Endothelial cell (in vitro differentiated cells): ENCODE data around the gene ATG7. TPM values are rescaled to one million over a fixed set of nuclear protein-coding genes. Genes with fewer than 3 reads are reported as not detected.

Experiments
- DNase-seq: peaks from one replicate; pipeline ENCODE4 v3.0.0; 2021; ENCODE audit warnings: low spot score
- H3K27ac Mint-ChIP-seq: one replicate; pipeline ENCODE4 v1.8.0; 2021; ENCODE audit warnings: mixed read lengths, inconsistent platforms; ENCODE audit not compliant: unreplicated experiment
- H3K27me3 Mint-ChIP-seq: one replicate; pipeline ENCODE4 v1.8.0; 2021; ENCODE audit warnings: mild to moderate bottlenecking, moderate library complexity, mixed read lengths, inconsistent platforms; ENCODE audit not compliant: unreplicated experiment
- H3K36me3 Mint-ChIP-seq: one replicate; pipeline ENCODE4 v1.8.0; 2021; ENCODE audit warnings: mild to moderate bottlenecking, low read depth, mixed read lengths, inconsistent platforms; ENCODE audit not compliant: unreplicated experiment
- H3K4me1 Mint-ChIP-seq: one replicate; pipeline ENCODE4 v1.8.0; 2021; ENCODE audit warnings: mild to moderate bottlenecking, mixed read lengths, inconsistent platforms; ENCODE audit not compliant: unreplicated experiment
- H3K4me3 Mint-ChIP-seq: one replicate; pipeline ENCODE4 v1.8.0; 2021; ENCODE audit warnings: mild to moderate bottlenecking, mixed read lengths, inconsistent platforms; ENCODE audit not compliant: unreplicated experiment
- H3K9me3 Mint-ChIP-seq: one replicate; pipeline ENCODE4 v1.8.0; 2021; ENCODE audit warnings: mixed read lengths, inconsistent platforms; ENCODE audit not compliant: unreplicated experiment
- total RNA-seq: library from RNA; stranded (reverse); fragmentation: NEBNext Ultra II Directional; extraction: Animal tissue kit (Norgen Biotek cat#: 25700); gene quantifications from one replicate; pipeline ENCODE4 v1.2.1, GENCODE V29; 2021; ENCODE audit not compliant: unreplicated experiment
- TF ChIP-seq, protein P1 (sequence below): fragments of 200-600 bp; sonication (generic); IDR thresholded peaks from one replicate; pipeline ENCODE4 v1.5.0; 2021; ENCODE audit warnings: antibody characterized with exemption; ENCODE audit not compliant: unreplicated experiment

The ATG7 gene
- total RNA-seq, 1 donor from 2014 or later: 30.6 TPM

DNA sequence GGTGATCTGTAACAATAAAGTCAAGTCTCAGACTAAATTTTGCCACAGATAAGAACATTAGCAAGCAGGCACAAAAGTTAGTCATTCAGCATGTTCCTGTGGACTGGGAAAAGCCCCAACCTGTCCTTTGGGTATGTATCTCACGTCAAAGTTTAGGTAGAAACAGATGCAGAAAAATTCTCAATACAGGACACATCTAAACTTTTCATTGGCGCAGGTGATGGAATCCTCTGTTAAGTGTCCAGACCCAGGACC, 120.6 kb downstream of the ATG7 start:
- H3K27ac Mint-ChIP-seq: no peak overlapping the region
- DNase-seq: no peak

DNA sequence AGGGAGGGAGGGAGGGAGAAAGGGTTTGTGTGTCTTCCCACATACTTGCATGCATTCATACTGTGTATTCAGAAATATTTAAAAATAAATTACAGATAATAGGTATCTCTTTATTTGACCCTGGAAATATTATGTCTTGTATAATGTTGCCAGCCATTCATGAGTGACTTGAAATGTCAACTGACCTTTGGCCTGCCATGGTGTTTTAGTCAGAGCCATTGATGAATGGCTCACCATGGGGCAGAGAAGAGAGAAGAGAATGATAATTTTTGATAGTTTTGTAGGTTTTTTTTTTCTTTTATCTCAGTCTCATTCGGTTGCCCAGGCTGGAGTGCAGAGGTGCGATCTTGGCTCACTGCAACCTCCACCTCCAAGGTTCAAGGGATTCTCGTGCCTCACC, 121.2 kb downstream of the ATG7 start:
- Mint-ChIP-seq H3K27me3 (no peaks in the 10 kb centered on the region), H3K4me3 (no peak overlapping the region), H3K9me3 (no peaks in the 10 kb centered on the region), H3K4me1 (no peaks in the 10 kb centered on the region), H3K36me3 (no peaks in the 10 kb centered on the region), H3K27ac (no peak overlapping the region)
- TF ChIP-seq, protein P1, sequence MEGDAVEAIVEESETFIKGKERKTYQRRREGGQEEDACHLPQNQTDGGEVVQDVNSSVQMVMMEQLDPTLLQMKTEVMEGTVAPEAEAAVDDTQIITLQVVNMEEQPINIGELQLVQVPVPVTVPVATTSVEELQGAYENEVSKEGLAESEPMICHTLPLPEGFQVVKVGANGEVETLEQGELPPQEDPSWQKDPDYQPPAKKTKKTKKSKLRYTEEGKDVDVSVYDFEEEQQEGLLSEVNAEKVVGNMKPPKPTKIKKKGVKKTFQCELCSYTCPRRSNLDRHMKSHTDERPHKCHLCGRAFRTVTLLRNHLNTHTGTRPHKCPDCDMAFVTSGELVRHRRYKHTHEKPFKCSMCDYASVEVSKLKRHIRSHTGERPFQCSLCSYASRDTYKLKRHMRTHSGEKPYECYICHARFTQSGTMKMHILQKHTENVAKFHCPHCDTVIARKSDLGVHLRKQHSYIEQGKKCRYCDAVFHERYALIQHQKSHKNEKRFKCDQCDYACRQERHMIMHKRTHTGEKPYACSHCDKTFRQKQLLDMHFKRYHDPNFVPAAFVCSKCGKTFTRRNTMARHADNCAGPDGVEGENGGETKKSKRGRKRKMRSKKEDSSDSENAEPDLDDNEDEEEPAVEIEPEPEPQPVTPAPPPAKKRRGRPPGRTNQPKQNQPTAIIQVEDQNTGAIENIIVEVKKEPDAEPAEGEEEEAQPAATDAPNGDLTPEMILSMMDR: no peak
- no peak for DNase-seq

More for the DNA sequence above, 120.6 kb downstream of the ATG7 start:
- Mint-ChIP-seq H3K4me1 (no peaks in the 10 kb centered on the region), H3K36me3 (no peaks in the 10 kb centered on the region), H3K4me3 (no peak overlapping the region), H3K27me3 (no peaks in the 10 kb centered on the region), H3K9me3 (no peaks in the 10 kb centered on the region)
- TF ChIP-seq, protein P1: no peak

- H3K9me3 Mint-ChIP-seq: no peaks in the 10 kb centered on the region
Measured at GRCh38 chr3:11394392-11394791, 122.2 kb downstream of the ATG7 start.

DNA sequence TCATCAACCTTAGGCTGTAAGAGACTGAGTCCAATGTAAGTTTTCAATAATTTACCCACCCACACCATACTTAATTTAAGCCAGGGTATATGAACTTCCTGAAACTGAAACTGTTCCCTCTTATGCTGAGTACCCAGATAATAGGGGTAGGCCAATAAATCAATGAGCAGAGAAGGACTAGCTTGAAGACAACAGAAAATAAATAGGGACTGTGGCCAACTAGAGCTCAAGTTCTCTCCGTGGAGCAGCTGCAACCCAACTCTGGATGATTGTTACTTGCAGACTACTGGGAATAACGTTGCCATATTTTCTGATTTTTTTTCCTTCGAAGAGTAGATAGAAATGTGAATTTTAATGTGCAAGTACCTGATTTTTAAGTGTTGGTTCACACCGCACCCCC, 128.0 kb downstream of the ATG7 start:
- Mint-ChIP-seq H3K4me1 (no peaks in the 10 kb centered on the region), H3K4me3 (no peak overlapping the region), H3K9me3 (no peaks in the 10 kb centered on the region), H3K27me3 (no peaks in the 10 kb centered on the region), H3K27ac (no peak overlapping the region), H3K36me3 (peaks cover 7% of the 10 kb centered on the region)
- TF ChIP-seq, protein P1: no peak
- DNase-seq: no peak

More at GRCh38 chr3:11394392-11394791, 122.2 kb downstream of the ATG7 start:
- TF ChIP-seq, protein P1: no peak
- H3K27ac Mint-ChIP-seq: no peak overlapping the region
- no peaks in the 10 kb centered on the region for H3K27me3 Mint-ChIP-seq
- no peak for DNase-seq
- H3K4me3 Mint-ChIP-seq: no peak overlapping the region
- H3K36me3 Mint-ChIP-seq: no peaks in the 10 kb centered on the region
- H3K4me1 Mint-ChIP-seq: no peaks in the 10 kb centered on the region

GRCh38 chr3:11401434-11401833, 129.2 kb downstream of the ATG7 start:
- TF ChIP-seq, protein P1: no peak
- H3K27me3 Mint-ChIP-seq: no peaks in the 10 kb centered on the region
- no peak for DNase-seq
- peaks cover 9% of the 10 kb centered on the region for H3K36me3 Mint-ChIP-seq
- H3K9me3 Mint-ChIP-seq: no peaks in the 10 kb centered on the region
- H3K27ac Mint-ChIP-seq: no peak overlapping the region
- H3K4me3 Mint-ChIP-seq: no peak overlapping the region
- no peaks in the 10 kb centered on the region for H3K4me1 Mint-ChIP-seq
